Natural killer cell (primary cell): Measurements from ENCODE around the gene WDR86. TPM values are rescaled to one million over a fixed set of nuclear protein-coding genes. Genes with fewer than 3 reads are reported as not detected.

Source experiments
- ATAC-seq, 3 donors: fragments of 150-1000 bp in 2 of 3; fragments of 200-7000 bp in 1 of 3; cut with Tn5 transposase; 1 replicate in 1 of 3; 2 replicates in 2 of 3; pipeline ENCODE4 v1.10.0; 2021; ENCODE audit warnings: mild to moderate bottlenecking in 2 of 3, moderate library complexity in 2 of 3
- DNase-seq, 2 donors: peaks; one replicate each; pipeline versions ENCODE4 v3.0.0 to v3.0.0-alpha.2; 2013 to 2021; ENCODE audit warnings: mixed read lengths in 1 of 2
- H3K27ac ChIP-seq: one replicate; pipeline ENCODE4 v1.5.1; 2013; ENCODE audit warnings: mild to moderate bottlenecking, low read length
- H3K27me3 ChIP-seq: one replicate; pipeline ENCODE4 v1.6.1; 2013; ENCODE audit warnings: low read length; ENCODE audit not compliant: control insufficient read depth, insufficient read depth
- H3K36me3 ChIP-seq: one replicate; pipeline ENCODE4 v1.6.1; 2013; ENCODE audit warnings: low read length; ENCODE audit not compliant: control insufficient read depth, insufficient read depth
- H3K4me1 ChIP-seq: one replicate; pipeline ENCODE4 v1.6.1; 2013; ENCODE audit warnings: low read length; ENCODE audit not compliant: control insufficient read depth, insufficient read depth
- H3K4me3 ChIP-seq: one replicate; pipeline ENCODE4 v1.5.1; 2013; ENCODE audit warnings: low read length
- H3K9me3 ChIP-seq: one replicate; pipeline ENCODE4 v1.6.1; 2013; ENCODE audit warnings: low read length; ENCODE audit not compliant: control insufficient read depth, insufficient read depth
- H3K27ac Mint-ChIP-seq, 2 donors: one replicate each; pipeline ENCODE4 v1.8.0; 2022; ENCODE audit warnings: mild to moderate bottlenecking in 2 of 2, mixed read lengths in 2 of 2, moderate library complexity in 1 of 2
- H3K27me3 Mint-ChIP-seq, 2 donors: one replicate each; pipeline ENCODE4 v1.8.0; 2022; ENCODE audit warnings: low read depth in 2 of 2, mixed read lengths in 2 of 2
- H3K36me3 Mint-ChIP-seq: one replicate; pipeline ENCODE4 v1.8.0; 2022; ENCODE audit warnings: mixed read lengths
- H3K4me1 Mint-ChIP-seq, 2 donors: one replicate each; pipeline ENCODE4 v1.8.0; 2022; ENCODE audit warnings: mixed read lengths in 2 of 2
- H3K4me3 Mint-ChIP-seq: one replicate; pipeline ENCODE4 v1.8.0; 2022; ENCODE audit warnings: mild to moderate bottlenecking, moderate library complexity, mixed read lengths
- H3K9me3 Mint-ChIP-seq, 2 donors: one replicate each; pipeline ENCODE4 v1.8.0; 2022; ENCODE audit warnings: mixed read lengths in 2 of 2
- CTCF ChIP-seq: fragments of 200-600 bp; IDR thresholded peaks from one replicate; pipeline ENCODE4 v1.8.0; 2022; ENCODE audit warnings: antibody characterized with exemption
- WGBS: methylation state at CpG from one replicate; pipeline ENCODE4 v1.1.7; 2013; ENCODE audit warnings: missing lambda C conversion rate; ENCODE audit not compliant: insufficient coverage; 5-methylcytosine and 5-hydroxymethylcytosine counted together
- intact Hi-C: fragments of 100-400 bp; cut with micrococcal nuclease; formaldehyde crosslinking; loops from one replicate; pipeline ENCODE4 v1.14.2; 2022
- total RNA-seq, 4 donors: library from RNA; stranded (reverse); fragments of 120-200 nt in 1 of 4; gene quantifications; one replicate each; pipeline versions ENCODE4 v1.2.3 to v1.2.4, GENCODE V29; 2013 to 2022

The WDR86 gene
- total RNA-seq, 3 donors from 2014 or later (not counting 1 experiment from before 2014, with no cell fraction given), result 1.6 to 4.6 (median 2.1) TPM

- H3K27me3 ChIP-seq, result no peaks in the 10 kb centered on the region
- peaks cover 5% of the 10 kb centered on the region for H3K4me1 ChIP-seq
- H3K9me3 ChIP-seq, result no peaks in the 10 kb centered on the region
- intact Hi-C loops, result loop anchor here (1.0 kb wide), 2 partner anchors 80 to 133 kb away; no protein-coding TSS in a partner anchor
- H3K36me3 ChIP-seq, result no peaks in the 10 kb centered on the region
- Mint-ChIP-seq H3K27me3 (peaks cover 12 to 17% of the 10 kb centered on the region in 2 donors), H3K9me3 (no peaks in the 10 kb centered on the region), H3K27ac (peak overlapping the region in 1 of 2 donors; percentile 71), H3K4me3 (peak overlapping the region; percentile 78), H3K36me3 (no peaks in the 10 kb centered on the region), H3K4me1 (no peaks in the 10 kb centered on the region)
- no peak for TF ChIP-seq CTCF
- no peak overlapping the region for H3K27ac ChIP-seq
- ATAC-seq (no peak), DNase-seq (no peak)
- 62% methylated on average over 22 of the region's 26 CpGs for WGBS
- H3K4me3 ChIP-seq, result peak overlapping the region; percentile 47
Observed at GRCh38 chr7:151447901-151448260, 38.0 kb upstream of the WDR86 start.

GRCh38 chr7:151447312-151447711 lies 37.5 kb upstream of the WDR86 start:
- no peaks in the 10 kb centered on the region for H3K9me3 ChIP-seq
- no peaks in the 10 kb centered on the region for H3K36me3 Mint-ChIP-seq
- no peak for TF ChIP-seq CTCF
- peaks cover 5% of the 10 kb centered on the region for H3K4me1 ChIP-seq
- H3K4me3 ChIP-seq, result no peak overlapping the region
- peak overlapping the region; percentile 17 for H3K4me3 Mint-ChIP-seq
- H3K9me3 Mint-ChIP-seq, result no peaks in the 10 kb centered on the region
- no peak overlapping the region for H3K27ac Mint-ChIP-seq
- peaks cover 0 to under 1% of the 10 kb centered on the region in 2 donors for H3K4me1 Mint-ChIP-seq
- intact Hi-C loops, result no loop called here
- DNase-seq (no peak), ATAC-seq (no peak)
- WGBS, result 92% methylated on average over 15 of the region's 18 CpGs
- H3K27me3 Mint-ChIP-seq, result peaks cover 12 to 20% of the 10 kb centered on the region in 2 donors
- no peaks in the 10 kb centered on the region for H3K36me3 ChIP-seq
- H3K27ac ChIP-seq, result no peak overlapping the region
- no peaks in the 10 kb centered on the region for H3K27me3 ChIP-seq

DNA sequence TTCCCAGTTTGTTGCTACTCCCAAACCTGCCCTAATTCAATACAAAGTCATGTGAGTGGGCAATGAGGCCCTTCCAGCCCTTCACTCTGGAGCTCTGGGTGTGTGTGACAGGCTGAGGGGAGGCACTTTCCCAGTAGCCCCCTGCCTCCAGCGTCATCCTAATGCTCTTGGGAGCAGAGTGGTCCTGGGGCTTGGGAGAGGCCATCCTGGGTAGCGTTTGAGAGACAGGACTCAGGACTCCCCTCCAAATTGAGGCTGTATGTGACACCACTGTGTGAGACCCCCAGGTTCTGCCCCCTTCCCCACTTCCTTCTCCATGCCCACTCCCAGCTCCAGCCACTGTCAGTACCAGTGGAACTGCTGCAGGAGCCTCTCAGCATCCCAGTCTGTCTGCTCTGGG lies 36.6 kb upstream of the WDR86 start:
- Histone ChIP-seq H3K36me3 (no peaks in the 10 kb centered on the region), H3K27me3 (no peaks in the 10 kb centered on the region), H3K9me3 (no peaks in the 10 kb centered on the region), H3K4me3 (no peak overlapping the region), H3K4me1 (peaks cover 10% of the 10 kb centered on the region), H3K27ac (no peak overlapping the region)
- H3K9me3 Mint-ChIP-seq, result no peaks in the 10 kb centered on the region
- H3K4me3 Mint-ChIP-seq, result no peak overlapping the region
- intact Hi-C loops, result no loop called here
- ATAC-seq, result no peak
- H3K27me3 Mint-ChIP-seq, result peaks cover 13 to 20% of the 10 kb centered on the region in 2 donors
- WGBS, result 94% methylated on average over 2 of the region's 2 CpGs
- no peak for DNase-seq
- no peak overlapping the region for H3K27ac Mint-ChIP-seq
- no peak for TF ChIP-seq CTCF
- no peaks in the 10 kb centered on the region for H3K36me3 Mint-ChIP-seq
- peaks cover 0 to 9% of the 10 kb centered on the region in 2 donors for H3K4me1 Mint-ChIP-seq

DNA sequence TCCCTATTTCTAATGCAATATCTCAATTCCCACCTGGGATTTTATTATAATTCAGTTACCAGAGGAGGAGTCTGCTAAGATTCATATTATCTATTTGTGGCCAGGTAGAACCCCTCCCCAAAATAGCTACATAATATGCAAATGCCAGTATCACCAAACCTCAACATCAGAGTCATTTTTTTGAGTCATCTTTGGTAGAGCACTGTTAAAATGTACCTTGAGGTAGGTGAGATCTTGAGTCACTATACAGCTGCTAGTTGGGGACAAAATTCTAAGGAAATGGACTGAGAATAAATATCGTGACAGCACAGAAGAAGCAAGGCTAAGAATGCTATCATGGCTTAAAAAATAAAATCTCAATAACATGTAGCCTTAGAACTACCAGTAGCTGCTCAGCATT lies 34.8 kb upstream of the WDR86 start:
- H3K36me3 Mint-ChIP-seq, result no peaks in the 10 kb centered on the region
- H3K4me1 ChIP-seq, result peaks cover 21% of the 10 kb centered on the region
- no peak overlapping the region for H3K27ac ChIP-seq
- intact Hi-C loops, result no loop called here
- H3K36me3 ChIP-seq, result no peaks in the 10 kb centered on the region
- no peak for TF ChIP-seq CTCF
- H3K9me3 ChIP-seq, result no peaks in the 10 kb centered on the region
- H3K27ac Mint-ChIP-seq, result no peak overlapping the region
- no peak overlapping the region for H3K4me3 Mint-ChIP-seq
- peaks cover 0 to 20% of the 10 kb centered on the region in 2 donors for H3K4me1 Mint-ChIP-seq
- H3K27me3 ChIP-seq, result peaks cover under 1% of the 10 kb centered on the region
- ATAC-seq (no peak), DNase-seq (no peak)
- no peaks in the 10 kb centered on the region for H3K9me3 Mint-ChIP-seq
- peaks cover 10 to 15% of the 10 kb centered on the region in 2 donors for H3K27me3 Mint-ChIP-seq
- no peak overlapping the region for H3K4me3 ChIP-seq
- 70% methylated on average over 1 of the region's 1 CpG for WGBS
